Ovary (tissue), 3 donors: ENCODE results near the gene PRLH.

Experiments used
- CTCF ChIP-seq, 3 donors: fragments of 450-650 bp in 2 of 3; fragments of 200-600 bp in 1 of 3; IDR thresholded peaks; one replicate each; pipeline versions ENCODE4 v1.5.1 to v1.8.0; 2016 to 2022; ENCODE audit warnings: antibody characterized with exemption in 3 of 3, mild to moderate bottlenecking in 1 of 3
- EP300 ChIP-seq: sonication (generic); formaldehyde crosslinking; IDR thresholded peaks from one replicate; pipeline ENCODE4 v1.6.1; 2017; ENCODE audit warnings: antibody characterized with exemption
- POLR2A ChIP-seq: fragments of 450-650 bp; IDR thresholded peaks from one replicate; pipeline ENCODE4 v1.6.1; 2017; ENCODE audit warnings: antibody characterized with exemption, mild to moderate bottlenecking, moderate library complexity
- donor health status: DM: no; HTN: no; CAD: no.

- TF ChIP-seq EP300 (no peak), POLR2A (no peak), CTCF (IDR thresholded peaks at IDR 0.05) (no peak)
Observed at GRCh38 chr2:237601453-237602116, 35.2 kb downstream of the PRLH start.
